HG03571 (cell line): ENCODE results near the gene SUMO2.
"Not testable (repeated sequence)": the region's sequence is repeated elsewhere in the genome, so short reads cannot be mapped to it uniquely, and the experiment has no call there.

ENCODE experiments used
- ATAC-seq: cut with Tn5 transposase; IDR thresholded peaks from one replicate; pipeline ENCODE4 v1.9.1; 2021; ENCODE audit not compliant: unreplicated experiment

Gene SUMO2

DNA sequence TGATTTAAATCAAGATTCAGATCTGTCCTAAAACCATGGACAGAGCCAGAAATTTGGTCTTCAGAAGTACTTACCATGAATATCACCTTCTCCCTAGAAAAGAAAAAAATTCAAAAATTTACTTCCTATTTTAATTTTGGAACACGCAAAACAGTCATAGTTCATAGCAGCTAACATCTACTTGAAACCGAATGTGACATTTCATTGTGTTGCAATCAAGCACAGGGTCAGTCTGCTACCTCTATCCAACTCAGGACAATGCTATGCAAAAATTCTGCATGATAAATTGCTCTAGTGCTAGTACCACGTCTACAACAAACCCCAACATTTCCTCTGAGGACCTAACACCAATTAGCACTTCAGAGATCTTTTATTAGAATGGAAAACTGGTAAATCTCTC is 36.2 kb downstream of the SUMO2 start:
- ATAC-seq: no peak

DNA sequence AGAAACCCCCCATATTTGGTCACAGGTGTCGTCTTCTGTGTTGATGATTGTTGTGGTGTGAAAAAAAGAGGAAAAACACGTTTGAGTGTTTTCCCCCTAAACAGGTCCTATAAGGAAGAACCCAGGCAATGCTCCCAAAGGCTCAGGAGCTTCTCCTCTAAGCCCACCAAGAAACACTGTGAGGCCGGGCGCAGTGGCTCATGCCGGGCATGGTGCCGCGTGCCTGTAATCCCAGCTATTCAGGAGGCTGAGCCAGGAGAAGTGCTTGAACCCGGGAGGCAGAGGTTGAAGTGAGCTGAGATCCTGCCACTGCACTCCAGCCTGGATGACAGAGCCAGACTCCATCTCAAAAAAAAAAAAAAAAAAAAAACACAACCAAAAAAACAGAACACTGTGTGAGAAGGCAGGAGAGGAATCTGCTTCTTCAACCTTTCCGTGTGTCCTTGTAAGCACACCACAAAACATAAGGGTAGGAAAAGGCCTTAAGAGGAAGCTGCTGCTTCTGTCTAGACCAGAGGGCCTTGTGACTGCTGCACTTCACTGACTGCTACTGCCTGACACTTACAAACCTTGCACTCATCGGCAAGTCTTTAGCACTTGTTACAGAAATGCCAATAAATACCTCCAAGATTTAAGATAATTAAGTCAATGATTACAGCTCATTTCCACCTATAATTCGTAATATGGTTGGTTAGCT is 37.8 kb downstream of the SUMO2 start:
- ATAC-seq: no peak

GRCh38 chr17:75142236-75142971 is 40.4 kb downstream of the SUMO2 start:
- ATAC-seq: no peak

- ATAC-seq: no peak
These were observed 44.2 kb downstream of the SUMO2 start for GRCh38 chr17:75138519-75138918.

GRCh38 chr17:75137762-75138161 is 45.0 kb downstream of the SUMO2 start:
- not testable (repeated sequence) for ATAC-seq

DNA sequence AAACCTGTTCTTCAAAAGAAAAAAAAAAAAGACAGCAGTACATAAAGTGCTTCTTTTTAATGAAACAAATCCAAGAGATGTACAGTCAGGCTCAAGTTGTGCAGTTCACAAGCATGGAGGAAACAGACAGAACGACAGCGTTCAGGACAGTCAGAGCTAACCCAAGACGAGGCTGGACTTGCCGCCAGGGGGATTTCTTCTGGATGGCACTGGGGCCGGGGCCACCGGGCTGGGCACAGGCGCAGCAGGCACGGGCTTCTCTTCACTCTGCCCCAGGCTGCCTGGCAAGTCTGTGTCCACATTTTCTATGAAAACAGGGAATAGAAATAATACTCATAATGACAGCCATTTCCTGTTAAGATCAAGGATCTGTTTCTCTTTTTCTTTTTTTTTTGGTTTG is 46.8 kb downstream of the SUMO2 start:
- no peak for ATAC-seq

DNA sequence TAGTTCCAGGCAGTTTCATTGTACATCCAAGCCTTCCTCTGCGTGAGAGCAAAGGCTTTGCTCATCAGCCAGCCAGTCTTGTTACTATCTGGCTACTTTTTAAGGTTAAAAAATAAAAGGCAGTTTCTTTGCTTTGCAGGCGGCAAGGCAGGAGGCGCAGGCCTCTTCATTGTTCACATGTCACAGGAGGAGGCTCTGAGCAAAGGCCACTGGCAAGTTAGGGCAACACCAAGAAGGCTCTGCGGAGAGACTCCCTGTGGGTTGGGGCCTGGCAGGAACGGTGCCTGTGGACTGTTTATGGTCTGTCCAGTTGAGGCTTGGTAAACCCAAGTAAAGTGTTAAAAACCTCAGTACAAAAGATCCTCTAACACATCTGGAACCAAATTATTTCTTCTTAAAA is 47.3 kb downstream of the SUMO2 start:
- ATAC-seq: no peak

DNA sequence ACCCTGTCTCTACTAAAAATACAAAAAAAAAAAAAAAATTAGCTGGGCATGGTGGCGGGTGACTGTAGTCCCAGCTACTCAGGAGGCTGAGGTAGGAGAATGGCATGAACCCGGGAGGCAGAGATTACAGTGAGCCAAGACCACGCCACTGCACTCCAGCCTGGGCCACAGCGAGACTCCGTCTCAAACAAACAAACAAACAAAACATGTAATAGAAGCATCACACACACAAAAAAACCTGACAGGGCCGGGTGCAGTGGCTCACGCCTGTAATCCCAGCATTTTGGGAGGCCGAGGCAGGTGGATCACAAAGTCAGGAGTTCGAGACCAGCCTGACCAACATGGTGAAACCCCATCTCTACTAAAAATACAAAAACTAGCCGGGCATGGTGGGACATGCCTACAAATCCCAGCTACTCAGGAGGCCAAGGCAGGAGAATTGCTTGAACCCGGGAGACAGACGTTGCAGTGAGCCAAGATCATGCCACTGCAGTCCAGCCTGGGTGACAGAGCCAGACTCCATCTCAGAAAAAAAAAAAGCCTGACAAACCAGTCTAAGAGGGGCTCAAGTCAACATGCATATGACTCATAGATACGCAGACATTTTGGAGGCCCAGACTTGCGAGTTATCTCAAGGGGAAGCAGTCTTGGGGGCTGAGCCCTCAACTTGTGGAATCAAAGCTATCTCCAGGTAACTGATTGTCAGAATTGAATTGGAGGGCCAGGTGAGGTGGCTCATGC is 49.0 kb downstream of the SUMO2 start:
- not testable (repeated sequence) for ATAC-seq

- no peak for ATAC-seq
These were observed 49.8 kb downstream of the SUMO2 start for GRCh38 chr17:75133001-75133400.

GRCh38 chr17:75132018-75133000 is 50.5 kb downstream of the SUMO2 start:
- ATAC-seq: not testable (repeated sequence)

DNA sequence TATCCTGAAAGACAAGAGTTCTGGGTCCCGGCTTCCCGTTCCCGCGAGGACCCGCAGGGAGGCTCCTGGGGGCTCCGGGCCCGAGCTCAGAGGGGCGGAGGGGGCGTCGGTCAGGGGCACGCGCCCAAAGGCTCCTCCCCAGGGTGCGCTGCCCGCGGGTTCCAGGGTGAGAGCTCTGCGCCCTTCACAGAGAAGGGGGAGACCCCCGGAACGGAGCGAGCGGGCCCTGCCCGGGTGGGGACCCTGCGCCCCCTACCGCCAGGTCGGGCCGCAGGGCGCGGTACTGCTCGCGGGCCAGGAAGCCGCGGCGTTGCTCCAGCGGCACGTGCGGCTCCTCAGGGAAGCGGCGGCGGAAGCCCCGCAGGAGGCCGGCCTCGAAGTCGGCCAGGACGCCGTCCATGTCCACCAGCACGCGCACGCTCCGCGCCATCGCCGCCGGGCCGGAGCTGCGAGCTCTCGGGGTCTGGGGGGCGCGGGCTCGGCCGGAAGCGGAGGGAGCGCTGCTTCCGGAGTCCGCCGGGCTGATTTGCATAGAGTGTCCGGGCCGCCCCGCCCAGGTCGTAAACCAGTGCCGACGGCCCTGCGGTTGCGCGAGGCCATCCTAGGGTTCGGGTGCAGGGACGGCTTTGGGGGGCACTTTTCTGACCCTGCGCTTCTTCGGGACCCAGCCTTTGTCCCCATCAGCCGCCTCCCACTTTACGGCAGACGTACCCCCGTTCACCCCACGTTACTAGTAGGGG is 51.3 kb downstream of the SUMO2 start, which contains the start of gene NT5C:
Gene NT5C (minus strand): TSS at position 465 of the 740 bp plus-strand sequence. CDS start 35 bp downstream, at position 430.
- ATAC-seq: peak; percentile 75

- no peak for ATAC-seq
These were observed 52.0 kb downstream of the SUMO2 start for GRCh38 chr17:75130632-75131277.

GRCh38 chr17:75130059-75130631 is 52.6 kb downstream of the SUMO2 start:
- ATAC-seq: no peak

GRCh38 chr17:75129576-75129975 is 53.2 kb downstream of the SUMO2 start:
- no peak for ATAC-seq

DNA sequence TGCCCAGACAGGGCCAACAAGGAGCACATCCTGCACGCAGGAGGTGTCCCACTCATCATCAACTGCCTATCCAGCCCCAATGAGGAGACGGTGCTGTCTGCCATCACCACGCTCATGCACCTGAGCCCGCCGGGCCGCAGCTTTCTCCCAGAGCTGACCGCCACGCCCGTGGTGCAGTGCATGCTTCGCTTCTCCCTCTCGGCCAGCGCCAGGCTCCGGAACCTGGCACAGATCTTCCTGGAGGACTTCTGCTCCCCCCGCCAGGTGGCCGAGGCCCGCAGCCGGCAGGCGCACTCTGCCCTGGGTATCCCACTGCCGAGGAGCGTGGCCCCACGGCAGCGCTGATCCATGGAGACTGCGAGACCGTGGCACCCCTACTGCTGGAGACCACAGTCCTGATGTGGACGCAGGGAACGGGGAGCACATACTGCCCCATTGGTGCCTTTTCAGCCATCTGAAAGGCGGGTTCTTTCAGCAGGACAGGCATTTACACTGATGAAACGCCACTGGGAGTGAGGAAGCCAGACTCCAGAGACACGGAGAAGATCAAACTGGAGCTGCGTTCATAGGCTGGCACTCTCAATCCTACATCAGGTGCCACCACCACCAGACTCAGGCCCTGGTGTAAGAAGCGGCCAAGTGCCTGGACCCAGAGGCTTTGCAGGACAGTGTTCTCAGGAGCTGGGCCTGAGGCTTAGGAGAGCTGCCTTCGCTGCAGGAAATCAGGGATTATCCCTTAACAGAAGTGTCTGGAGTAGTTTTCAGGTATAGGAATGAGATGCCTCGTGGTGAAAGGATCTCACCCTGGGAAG is 53.9 kb downstream of the SUMO2 start:
- ATAC-seq: no peak

- not testable (repeated sequence) for ATAC-seq
These were observed 54.8 kb downstream of the SUMO2 start for GRCh38 chr17:75127936-75128335.

- no peak for ATAC-seq
These were observed 55.8 kb downstream of the SUMO2 start for GRCh38 chr17:75126954-75127353.

- no peak for ATAC-seq
These were observed 56.8 kb downstream of the SUMO2 start for GRCh38 chr17:75125984-75126383.
